Activated CD8-positive, alpha-beta memory T cell treated with anti-CD3 and anti-CD28 coated beads, Interleukin-2, amount 50 U/mL, for 1 hour (primary cell): ENCODE measurements around the gene NKX2-4.

Source experiments
- DNase-seq: peaks from one replicate; pipeline ENCODE4 v3.0.0-alpha.2; 2020; ENCODE audit errors: extremely low read depth

NKX2-4 gene

DNA sequence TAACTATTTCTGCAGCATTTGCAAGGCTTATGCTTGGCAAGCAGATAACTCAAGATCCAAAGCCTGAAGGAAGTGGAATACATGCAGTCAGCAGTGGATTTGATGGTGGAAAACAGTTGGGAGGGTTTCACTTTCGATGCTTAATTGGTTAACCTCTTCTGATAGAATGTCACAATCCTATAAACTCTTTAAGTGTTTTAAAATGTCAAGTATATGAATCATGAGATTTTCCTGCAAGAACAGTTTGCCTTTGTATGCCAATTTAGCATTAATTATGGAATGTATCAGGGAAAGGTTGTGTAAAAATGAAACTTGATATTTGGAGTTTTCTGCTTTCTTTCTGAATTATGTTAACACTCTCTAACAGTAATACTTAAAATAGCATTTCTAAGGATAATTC, 36.6 kb downstream of the NKX2-4 start:
- DNase-seq = no peak

DNA sequence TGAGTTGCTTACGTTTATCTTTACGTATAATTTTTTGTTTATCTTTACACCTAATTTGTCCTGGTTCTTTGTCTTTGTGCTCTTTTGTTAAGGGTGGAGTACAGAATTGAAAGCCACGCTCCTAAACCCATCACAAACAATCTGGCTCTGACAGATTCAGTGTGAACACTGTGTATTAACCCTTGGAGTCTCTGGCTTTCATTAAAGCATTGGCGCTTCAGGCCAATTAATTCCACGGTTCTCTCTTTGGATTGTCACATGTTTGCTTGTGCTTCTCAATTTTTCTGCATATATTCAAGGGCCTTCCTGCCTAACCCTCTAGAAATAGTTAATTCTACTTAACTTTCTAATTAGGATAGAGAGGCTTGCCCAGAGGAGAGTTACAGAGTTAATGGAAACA, 38.6 kb downstream of the NKX2-4 start:
- DNase-seq = no peak

DNA sequence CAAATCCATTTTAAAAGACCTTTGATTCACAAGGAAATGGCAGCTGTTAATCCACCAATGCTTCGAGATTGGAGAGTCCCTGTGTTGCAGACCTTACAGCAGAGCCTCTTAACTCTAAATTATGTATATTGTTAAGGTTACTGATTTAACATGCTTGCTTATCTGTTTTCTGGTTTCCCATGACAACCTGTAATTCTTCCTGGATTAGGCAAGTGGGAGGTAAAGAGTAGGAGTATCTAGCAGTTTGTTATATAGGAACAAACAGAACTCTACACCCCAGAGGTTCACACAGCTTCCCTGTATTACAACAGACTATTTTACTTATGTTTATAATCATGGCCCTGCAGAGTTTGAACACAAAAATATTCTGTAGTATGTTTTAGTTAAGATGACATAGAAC, 39.5 kb downstream of the NKX2-4 start:
- DNase-seq = no peak

DNA sequence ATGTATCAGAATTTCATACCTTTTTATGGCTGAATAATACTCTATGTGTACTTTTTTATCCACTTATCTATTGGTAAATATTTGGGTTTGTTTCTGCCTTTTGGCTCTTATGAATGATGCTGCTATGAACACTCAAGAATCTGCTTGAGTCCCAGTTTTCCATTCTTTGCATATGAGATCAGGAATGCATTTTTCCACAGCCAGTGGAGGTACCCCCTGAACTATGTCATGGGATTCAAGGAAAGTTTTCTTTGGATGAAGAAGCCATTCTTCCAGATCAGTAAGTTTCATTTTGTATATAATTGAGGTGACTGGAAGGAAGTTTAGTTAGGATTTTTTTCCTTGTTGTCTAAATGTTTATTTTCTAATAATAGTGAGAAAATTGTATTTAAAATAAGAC, 40.9 kb downstream of the NKX2-4 start:
- no peak for DNase-seq

DNA sequence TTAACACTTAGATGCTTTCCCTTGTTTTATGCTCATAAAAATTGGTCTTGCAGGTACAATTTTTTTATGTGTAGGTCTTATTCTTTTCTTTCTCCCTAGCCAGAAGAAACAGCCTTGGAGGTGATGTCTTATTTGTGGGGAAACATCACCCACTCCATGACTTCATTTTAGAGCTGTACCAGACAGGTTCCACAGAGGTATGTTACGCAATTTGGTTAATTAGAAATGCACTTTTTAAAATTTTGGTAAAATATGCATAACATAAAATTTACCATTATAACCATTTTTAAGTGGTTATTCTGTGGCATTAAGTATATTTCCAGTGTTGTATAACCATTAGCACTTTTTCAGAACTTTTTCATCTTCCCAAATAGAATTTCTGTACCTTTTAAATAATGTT, 41.3 kb downstream of the NKX2-4 start:
- no peak for DNase-seq

DNA sequence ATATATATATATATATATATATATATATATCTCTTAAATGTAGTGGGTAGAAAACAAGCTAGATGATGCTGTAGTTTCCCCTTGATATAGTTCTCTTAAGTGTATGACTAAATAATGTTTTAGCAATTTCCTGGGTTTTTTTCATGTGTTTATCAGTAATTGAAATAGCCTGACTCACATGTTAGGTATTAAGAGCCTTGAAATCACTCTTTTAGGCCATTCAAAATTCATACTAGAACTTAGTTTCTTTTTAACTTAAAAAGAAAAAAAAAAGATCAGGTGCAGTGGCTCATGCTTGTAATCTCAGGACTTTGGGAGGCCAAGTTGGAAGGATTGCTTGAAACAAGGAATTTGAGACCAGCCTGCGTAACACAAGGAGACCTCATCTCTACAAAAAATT, 44.1 kb downstream of the NKX2-4 start:
- DNase-seq = no peak

DNA sequence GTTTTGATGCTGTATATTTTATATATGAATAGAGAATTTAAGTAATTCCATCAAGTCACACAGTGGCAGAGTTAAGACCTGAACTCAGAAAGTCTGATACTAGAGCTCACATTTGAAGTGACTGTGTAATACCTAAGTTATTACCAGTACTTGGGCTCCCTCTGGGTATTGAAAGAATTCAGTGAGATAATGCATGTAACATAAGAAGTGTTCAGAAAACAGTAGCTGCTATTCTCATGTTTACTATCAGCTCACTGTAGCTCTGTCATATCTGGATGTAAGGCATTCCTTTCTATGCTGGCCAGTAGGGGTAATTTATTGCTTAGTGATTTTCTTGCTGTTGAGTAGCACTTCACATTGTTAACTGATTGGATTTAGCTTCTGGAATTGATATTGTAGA, 44.6 kb downstream of the NKX2-4 start:
- DNase-seq = no peak
